ENCODE measurements around the gene NEURL3. TPM values are rescaled to one million over a fixed set of nuclear protein-coding genes. Genes with fewer than 3 reads are reported as not detected.

Gene NEURL3
- total and polyA plus RNA-seq, 2 of the 8 experiments (the other 6 are each of a cell fraction or from before 2014, with no cell fraction given) = not detected

DNA sequence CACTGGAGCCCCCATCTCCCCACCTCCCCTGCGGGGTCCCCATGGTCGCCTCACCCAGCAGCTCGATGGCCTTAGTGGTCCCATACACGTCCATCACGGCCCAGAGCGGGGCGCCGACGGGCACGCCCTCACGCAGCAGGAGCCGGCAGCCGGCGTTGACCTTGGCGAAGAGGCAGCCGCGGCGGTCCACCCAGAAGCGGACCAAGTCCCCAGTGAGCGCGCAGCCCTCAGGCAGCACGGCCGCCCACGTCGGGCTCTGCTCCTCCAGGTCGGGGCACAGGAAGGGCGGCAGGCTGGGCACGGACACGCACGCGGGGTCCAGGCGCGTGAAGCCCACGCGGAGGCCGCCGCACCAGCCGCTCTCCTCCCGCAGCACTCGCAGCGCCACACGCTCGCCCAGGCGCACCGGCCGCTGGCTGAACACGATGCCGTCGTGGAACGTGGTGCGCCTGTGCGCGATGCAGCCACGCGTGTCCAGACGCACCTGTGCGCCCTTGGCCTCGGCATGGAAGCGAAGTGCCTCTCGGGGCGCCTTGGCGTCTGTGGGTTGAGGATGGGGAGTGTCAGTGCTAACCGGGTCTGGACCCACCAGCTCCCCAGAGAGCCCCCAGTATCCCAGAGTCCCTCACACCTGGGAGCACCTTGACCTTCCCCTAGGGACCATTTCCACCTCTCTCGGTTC lies 4.6 kb downstream of the NEURL3 start:
- no peak overlapping the region for H2BK12ac ChIP-seq (ENCODE audit: low read depth, low read length)
- H2BK120ac ChIP-seq (replicated peaks; ENCODE audit: low read depth, low read length) = no peak overlapping the region
- H3K9me3 ChIP-seq (ENCODE audit: insufficient read depth in 2 of 2, low read depth in 1 of 2, low read length in 1 of 2) = peaks cover 0 to 2% of the 10 kb centered on the region in 2 experiments; a peak in 1 of 4 replicates
- no peak overlapping the region for H3K14ac ChIP-seq (ENCODE audit: insufficient read length)
- no peak overlapping the region for H3K18ac ChIP-seq (ENCODE audit: extremely low read depth, low read length)
- no peaks in the 10 kb centered on the region for H3K36me3 ChIP-seq (ENCODE audit: control insufficient read depth in 2 of 4, insufficient read depth in 4 of 4, low read length in 3 of 4)
- H4K5ac ChIP-seq (ENCODE audit: insufficient read length, low read depth, low read length) = no peak overlapping the region
- ChIA-PET CTCF (ENCODE audit: partially characterized antibody) (interaction anchor here (0.7 to 8.9 kb wide), 3 partner anchors 9 to 14 kb away, joined by 3 to 76 read pairs (median 3); no protein-coding TSS in a partner anchor), POLR2A (ENCODE audit: partially characterized antibody) (no interaction called here)
- H3K23me2 ChIP-seq (ENCODE audit: low read depth, low read length) = no peaks in the 10 kb centered on the region
- H4K91ac ChIP-seq (replicated peaks; ENCODE audit: insufficient read length, low read length) = no peak overlapping the region
- no peak overlapping the region for H3K23ac ChIP-seq (ENCODE audit: insufficient read length)
- no peak overlapping the region for H3K4ac ChIP-seq (replicated peaks; ENCODE audit: insufficient read length, low read depth, low read length)
- no peak overlapping the region for H3K27ac ChIP-seq (ENCODE audit: low read depth, low read length)
- FAIRE-seq (no peak), DNase-seq (ENCODE audit: low read depth in 1 of 2, low spot score in 2 of 2) (peak in 1 of 2 experiments; percentile 44)
- no peak overlapping the region for H3K9ac ChIP-seq (replicated peaks in 1 of 4; ENCODE audit: extremely low read depth in 1 of 4, low read depth in 3 of 4, low read length in 3 of 4)
- H3K4me2 ChIP-seq (ENCODE audit: insufficient read depth in 1 of 2, low read depth in 2 of 2, low read length in 2 of 2) = no peak overlapping the region
- no peak overlapping the region for H2BK15ac ChIP-seq (ENCODE audit: low read length)
- no peaks in the 10 kb centered on the region for H3K79me2 ChIP-seq (ENCODE audit: control insufficient read depth in 1 of 2, insufficient read depth in 2 of 2, low read length in 2 of 2)
- H2BK20ac ChIP-seq (ENCODE audit: low read length) = no peak overlapping the region
- H2BK5ac ChIP-seq (ENCODE audit: low read depth, low read length) = no peak overlapping the region
- no peak overlapping the region for H2AK5ac ChIP-seq (ENCODE audit: low read depth, low read length)
- 0 out of 2 replicates have a peak overlapping the region, but pooled peaks have one; percentile 18 for H4K8ac ChIP-seq (ENCODE audit: extremely low read depth, insufficient read depth, low read length)
- no peak overlapping the region for H2AFZ ChIP-seq (ENCODE audit: low read length)
- H4K20me1 ChIP-seq (replicated peaks in 1 of 2; ENCODE audit: control insufficient read depth in 1 of 2, insufficient read depth in 2 of 2, low read length in 2 of 2) = no peaks in the 10 kb centered on the region
- no peaks in the 10 kb centered on the region for H3K27me3 ChIP-seq (replicated peaks in 1 of 4; ENCODE audit: control insufficient read depth in 3 of 4, extremely low read depth in 1 of 4, insufficient read depth in 3 of 4, low read length in 3 of 4)
- peaks cover 0 to 3% (median 0%) of the 10 kb centered on the region in 4 experiments; a peak in 1 of 7 replicates for H3K4me1 ChIP-seq (replicated peaks in 1 of 4; ENCODE audit: control insufficient read depth in 3 of 4, insufficient read depth in 4 of 4, low read length in 3 of 4)
- WGBS, 2 experiments (ENCODE audit: extremely low coverage in 1 of 2, insufficient coverage in 1 of 2, insufficient read length in 1 of 2, insufficient replicate concordance in 2 of 2, low coverage in 1 of 2, low lambda C conversion rate in 2 of 2, missing lambda C conversion rate in 1 of 2) = 93% methylated on average over 45 of the region's 64 CpGs; no CpG with 5 or more reads in 1 of the 2 experiments
- TF ChIP-seq SAP30 (IDR thresholded peaks at IDR 0.05; ENCODE audit: insufficient read depth, insufficient replicate concordance, low read length) = no peak
- no peak for TF ChIP-seq YY1 (IDR thresholded peaks at IDR 0.05; ENCODE audit: low read depth, low read length)
- TF ChIP-seq RFX5 (IDR thresholded peaks at IDR 0.05; ENCODE audit: borderline replicate concordance, low read depth, low read length) = no peak
- TF ChIP-seq HDAC6 (IDR thresholded peaks at IDR 0.05; ENCODE audit: low read depth, low read length) = no peak
- no peak for TF ChIP-seq SIN3A (conservative IDR thresholded peaks at IDR 0.05 in 1 of 2, IDR thresholded peaks at IDR 0.05 in 1 of 2; ENCODE audit: low read depth in 1 of 2, low read length in 2 of 2)
- no peak for TF ChIP-seq JUND (IDR thresholded peaks at IDR 0.05; ENCODE audit: low read length)
- no peak for TF ChIP-seq CBX5 (IDR thresholded peaks at IDR 0.05; ENCODE audit: low read depth, low read length)
- no peak for TF ChIP-seq EGR1 (IDR thresholded peaks at IDR 0.05; ENCODE audit: borderline replicate concordance, low read depth, low read length)
- TF ChIP-seq TAF1 (IDR thresholded peaks at IDR 0.05; ENCODE audit: low read depth, low read length) = no peak
- H3K56ac ChIP-seq (replicated peaks; ENCODE audit: insufficient read length, low read depth, low read length) = no peak overlapping the region
- no peak overlapping the region for H3K4me3 ChIP-seq (ENCODE audit: extremely low read depth in 1 of 4, insufficient read depth in 2 of 4, low read depth in 3 of 4, low read length in 4 of 4)
- no peaks in the 10 kb centered on the region for H3K79me1 ChIP-seq (ENCODE audit: low read depth, low read length)

All from H1 (cell line).